ENCODE results near the gene CREBBP.

DNA sequence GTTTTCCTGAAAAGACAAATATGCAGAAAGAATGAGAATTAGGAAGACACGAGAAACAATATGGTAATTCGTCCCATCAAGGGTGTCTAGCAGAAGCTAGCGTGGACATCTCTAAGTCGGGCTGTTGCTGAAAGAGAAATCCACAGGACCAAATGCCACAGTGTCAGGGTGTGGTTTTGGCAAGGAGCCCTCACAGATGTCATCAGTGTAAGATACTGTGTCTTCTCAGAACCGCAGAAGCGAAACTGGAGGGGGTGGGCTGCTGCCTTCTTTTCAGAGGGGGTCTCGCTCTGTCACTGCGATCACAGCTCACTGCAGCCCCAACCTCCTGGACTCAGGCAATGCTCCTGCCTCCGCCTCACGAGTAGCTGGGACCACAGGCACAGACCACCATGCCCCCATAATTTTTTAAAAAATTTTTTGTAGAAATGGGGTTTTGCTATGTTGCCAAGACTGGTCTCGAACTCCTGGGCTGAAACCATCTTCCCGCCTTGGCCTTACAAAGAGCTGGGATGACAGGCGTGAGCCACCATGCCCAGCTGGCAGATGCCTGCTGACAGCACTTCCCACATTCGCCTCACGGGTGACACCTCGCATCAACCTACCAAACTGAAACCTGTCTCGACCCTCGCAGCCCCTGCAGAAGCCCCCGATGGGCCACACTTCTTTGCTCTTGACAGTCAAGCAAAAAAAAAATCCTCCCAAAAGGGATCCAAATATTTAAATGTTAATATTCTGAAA, 189.4 kb downstream of the CREBBP start:
- no peak for TF ChIP-seq POLR2A (IDR thresholded peaks at IDR 0.05; ENCODE audit: low read length)
- TF ChIP-seq GATA1 (IDR thresholded peaks at IDR 0.05; ENCODE audit: low read depth, low read length), result no peak

Data from erythroblast (primary cell).